ENCODE data around the gene METTL5. TPM values are rescaled to one million over a fixed set of nuclear protein-coding genes. Genes with fewer than 3 reads are reported as not detected.
"Not testable (repeated sequence)": the region's sequence is repeated elsewhere in the genome, so short reads cannot be mapped to it uniquely, and the experiment has no call there.

METTL5 gene
- total RNA-seq, 2 experiments from 2014 or later = 13.2 to 16.0 TPM

DNA sequence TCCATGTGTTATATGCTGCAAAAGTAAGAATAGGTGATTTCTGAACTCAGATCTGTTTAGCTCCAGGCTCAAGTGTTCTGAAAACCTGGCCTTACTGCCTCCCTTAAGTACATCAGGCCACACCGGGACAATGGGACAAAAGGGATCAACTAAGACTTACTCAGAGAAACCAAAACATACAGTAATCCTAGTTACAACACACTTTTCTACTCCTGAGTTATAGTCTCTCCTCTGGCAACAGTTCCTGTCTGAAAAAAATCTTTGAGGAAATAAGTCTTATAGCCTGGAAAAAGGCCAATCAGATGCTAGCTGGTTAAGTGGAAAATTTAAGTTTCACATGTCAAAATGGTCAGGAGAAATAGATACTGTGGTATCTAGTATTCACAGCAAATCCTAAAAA, 5.6 kb downstream of the METTL5 start:
- DNase-seq (no peak), ATAC-seq (ENCODE audit: poor library complexity) (no peak)
- Histone ChIP-seq H3K4me3 (ENCODE audit: low read length) (no peak overlapping the region), H3K9me3 (ENCODE audit: control insufficient read depth in 1 of 2, insufficient read depth in 1 of 2, low read length in 2 of 2) (peaks cover 0 to 4% of the 10 kb centered on the region in 2 experiments), H3K36me3 (ENCODE audit: insufficient read depth, low read length) (peaks cover 56% of the 10 kb centered on the region), H3K27me3 (ENCODE audit: control insufficient read depth in 1 of 2, insufficient read depth in 2 of 2, low read length in 2 of 2) (no peaks in the 10 kb centered on the region), H3K4me1 (ENCODE audit: insufficient read depth, low read length) (peaks cover 20% of the 10 kb centered on the region), H3K27ac (ENCODE audit: low read depth in 1 of 2, low read length in 2 of 2) (no peak overlapping the region)
- CTCF ChIA-PET = no interaction called here
- H3K27ac Mint-ChIP-seq = peak overlapping the region; percentile 10
- no peaks in the 10 kb centered on the region for H3K9me3 Mint-ChIP-seq
- TF ChIP-seq, protein P1, sequence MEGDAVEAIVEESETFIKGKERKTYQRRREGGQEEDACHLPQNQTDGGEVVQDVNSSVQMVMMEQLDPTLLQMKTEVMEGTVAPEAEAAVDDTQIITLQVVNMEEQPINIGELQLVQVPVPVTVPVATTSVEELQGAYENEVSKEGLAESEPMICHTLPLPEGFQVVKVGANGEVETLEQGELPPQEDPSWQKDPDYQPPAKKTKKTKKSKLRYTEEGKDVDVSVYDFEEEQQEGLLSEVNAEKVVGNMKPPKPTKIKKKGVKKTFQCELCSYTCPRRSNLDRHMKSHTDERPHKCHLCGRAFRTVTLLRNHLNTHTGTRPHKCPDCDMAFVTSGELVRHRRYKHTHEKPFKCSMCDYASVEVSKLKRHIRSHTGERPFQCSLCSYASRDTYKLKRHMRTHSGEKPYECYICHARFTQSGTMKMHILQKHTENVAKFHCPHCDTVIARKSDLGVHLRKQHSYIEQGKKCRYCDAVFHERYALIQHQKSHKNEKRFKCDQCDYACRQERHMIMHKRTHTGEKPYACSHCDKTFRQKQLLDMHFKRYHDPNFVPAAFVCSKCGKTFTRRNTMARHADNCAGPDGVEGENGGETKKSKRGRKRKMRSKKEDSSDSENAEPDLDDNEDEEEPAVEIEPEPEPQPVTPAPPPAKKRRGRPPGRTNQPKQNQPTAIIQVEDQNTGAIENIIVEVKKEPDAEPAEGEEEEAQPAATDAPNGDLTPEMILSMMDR (IDR thresholded peaks at IDR 0.05) = no peak
- peaks cover 45% of the 10 kb centered on the region for H3K4me1 Mint-ChIP-seq (ENCODE audit: low read depth)
- POLR2A ChIA-PET = interaction anchor here (1.2 to 1.5 kb wide), 2 partner anchors 9 to 234 kb away, joined by 3 read pairs; partner anchors contain the start of gene PPIG
- H3K4me3 Mint-ChIP-seq = no peak overlapping the region
- H3K36me3 Mint-ChIP-seq (ENCODE audit: low read depth) = peaks cover 88% of the 10 kb centered on the region
- intact Hi-C loops (cut with DNase I, micrococcal nuclease) = loop anchor here in 1 of 2 experiments (2.0 kb wide), 1 partner anchor 16 kb away; no protein-coding TSS in a partner anchor
- H3K27me3 Mint-ChIP-seq = no peaks in the 10 kb centered on the region

DNA sequence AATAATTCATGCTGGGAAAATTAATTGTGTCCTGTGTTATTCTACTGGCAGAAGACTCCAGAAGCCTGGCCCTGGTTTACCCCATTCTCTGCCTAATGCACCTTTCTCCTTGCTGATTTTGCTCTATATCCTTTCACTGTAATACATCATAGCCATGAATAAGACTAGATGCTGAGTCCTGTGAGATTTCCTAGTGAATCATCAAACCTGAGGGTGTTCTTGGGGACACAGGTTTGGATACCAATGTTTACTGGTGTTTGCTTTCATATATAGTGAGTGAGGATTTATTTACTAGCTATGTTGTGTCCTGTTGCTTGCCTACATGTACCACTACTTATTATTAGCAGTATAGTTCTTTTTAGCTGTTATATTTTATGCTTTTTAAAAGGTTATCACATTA, 6.5 kb downstream of the METTL5 start:
- ChIA-PET CTCF (no interaction called here), POLR2A (interaction anchor here (0.8 to 1.2 kb wide), 3 partner anchors 9 to 19 kb away, joined by 3 read pairs; partner anchors contain the start of genes SSB and UBR3)
- peaks cover 12% of the 10 kb centered on the region for H3K4me1 ChIP-seq (ENCODE audit: insufficient read depth, low read length)
- H3K27me3 Mint-ChIP-seq = no peaks in the 10 kb centered on the region
- no peak overlapping the region for H3K4me3 Mint-ChIP-seq
- no peak overlapping the region for H3K27ac ChIP-seq (ENCODE audit: low read depth in 1 of 2, low read length in 2 of 2)
- TF ChIP-seq, protein P1 (IDR thresholded peaks at IDR 0.05) = no peak
- H3K27me3 ChIP-seq (ENCODE audit: control insufficient read depth in 1 of 2, insufficient read depth in 2 of 2, low read length in 2 of 2) = no peaks in the 10 kb centered on the region
- H3K27ac Mint-ChIP-seq = peak overlapping the region; percentile 37
- H3K4me3 ChIP-seq (ENCODE audit: low read length) = no peak overlapping the region
- no peaks in the 10 kb centered on the region for H3K9me3 Mint-ChIP-seq
- ATAC-seq (ENCODE audit: poor library complexity) = no peak
- peaks cover 59% of the 10 kb centered on the region for H3K36me3 ChIP-seq (ENCODE audit: insufficient read depth, low read length)
- intact Hi-C loops (cut with DNase I, micrococcal nuclease) = loop anchor here in 1 of 2 experiments (2.0 kb wide), 1 partner anchor 15 kb away; no protein-coding TSS in a partner anchor
- H3K36me3 Mint-ChIP-seq (ENCODE audit: low read depth) = peaks cover 92% of the 10 kb centered on the region
- DNase-seq = no peak
- H3K9me3 ChIP-seq (ENCODE audit: control insufficient read depth in 1 of 2, insufficient read depth in 1 of 2, low read length in 2 of 2) = peaks cover 0 to 4% of the 10 kb centered on the region in 2 experiments
- H3K4me1 Mint-ChIP-seq (ENCODE audit: low read depth) = peaks cover 37% of the 10 kb centered on the region

DNA sequence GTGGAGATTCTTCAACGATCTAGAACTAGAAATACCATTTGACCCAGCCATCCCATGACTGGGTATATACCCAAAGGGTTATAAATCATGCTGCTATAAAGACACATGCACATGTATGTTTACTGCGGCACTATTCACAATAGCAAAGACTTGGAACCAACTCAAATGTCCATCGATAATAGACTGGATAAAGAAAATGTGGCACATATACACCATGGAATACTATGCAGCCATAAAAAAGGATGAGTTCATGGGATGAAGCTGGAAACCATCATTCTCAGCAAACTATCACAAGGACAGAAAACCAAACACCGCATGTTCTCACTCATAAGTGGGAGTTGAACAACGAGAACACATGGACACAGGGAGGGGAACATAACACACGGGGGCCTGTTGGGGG, 7.3 kb downstream of the METTL5 start:
- intact Hi-C loops (cut with DNase I, micrococcal nuclease); ATAC-seq (ENCODE audit: poor library complexity): not testable (repeated sequence)
- H3K4me1 Mint-ChIP-seq (ENCODE audit: low read depth) = peaks cover 28% of the 10 kb centered on the region

DNA sequence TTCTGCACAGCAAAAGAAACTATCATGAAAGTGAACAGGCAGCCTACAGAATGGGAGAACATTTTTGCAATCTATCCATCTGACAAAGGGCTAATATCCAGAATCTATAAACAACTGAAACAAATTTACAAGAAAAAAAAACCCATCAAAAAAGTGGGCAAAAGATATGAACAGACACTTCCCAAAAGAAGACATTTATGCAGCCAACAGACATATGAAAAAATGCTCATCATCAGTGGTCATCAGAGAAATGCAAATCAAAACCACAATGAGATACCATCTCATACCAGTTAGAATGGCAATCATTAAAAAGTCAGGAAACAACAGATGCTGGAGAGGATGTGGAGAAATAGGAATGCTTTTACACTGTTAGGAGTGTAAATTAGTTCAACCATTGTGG, 7.7 kb downstream of the METTL5 start:
- H3K4me3 Mint-ChIP-seq; H3K9me3 ChIP-seq (ENCODE audit: control insufficient read depth in 1 of 2, insufficient read depth in 1 of 2, low read length in 2 of 2); POLR2A ChIA-PET; H3K27me3 Mint-ChIP-seq; CTCF ChIA-PET; H3K4me3 ChIP-seq (ENCODE audit: low read length); H3K27me3 ChIP-seq (ENCODE audit: control insufficient read depth in 1 of 2, insufficient read depth in 2 of 2, low read length in 2 of 2); H3K9me3 Mint-ChIP-seq; H3K4me1 ChIP-seq (ENCODE audit: insufficient read depth, low read length); DNase-seq; intact Hi-C loops (cut with DNase I, micrococcal nuclease); ATAC-seq (ENCODE audit: poor library complexity); H3K27ac ChIP-seq (ENCODE audit: low read depth in 1 of 2, low read length in 2 of 2): not testable (repeated sequence)
- H3K36me3 ChIP-seq (ENCODE audit: insufficient read depth, low read length) = peaks cover 68% of the 10 kb centered on the region
- Mint-ChIP-seq H3K27ac (peak overlapping the region; percentile 33), H3K4me1 (ENCODE audit: low read depth) (peaks cover 24% of the 10 kb centered on the region), H3K36me3 (ENCODE audit: low read depth) (peaks cover 92% of the 10 kb centered on the region)

More for the DNA sequence above, 7.3 kb downstream of the METTL5 start:
- peaks cover 92% of the 10 kb centered on the region for H3K36me3 Mint-ChIP-seq (ENCODE audit: low read depth)
- H3K27me3 Mint-ChIP-seq; H3K4me3 Mint-ChIP-seq; H3K27ac ChIP-seq (ENCODE audit: low read depth in 1 of 2, low read length in 2 of 2); H3K4me1 ChIP-seq (ENCODE audit: insufficient read depth, low read length); H3K27me3 ChIP-seq (ENCODE audit: control insufficient read depth in 1 of 2, insufficient read depth in 2 of 2, low read length in 2 of 2); H3K9me3 ChIP-seq (ENCODE audit: control insufficient read depth in 1 of 2, insufficient read depth in 1 of 2, low read length in 2 of 2); H3K27ac Mint-ChIP-seq; H3K4me3 ChIP-seq (ENCODE audit: low read length); H3K9me3 Mint-ChIP-seq; DNase-seq; CTCF ChIA-PET: not testable (repeated sequence)
- peaks cover 64% of the 10 kb centered on the region for H3K36me3 ChIP-seq (ENCODE audit: insufficient read depth, low read length)
- POLR2A ChIA-PET = interaction anchor here (1.1 kb wide), 1 partner anchor 10 kb away, joined by 3 read pairs; the partner anchor contains the start of gene UBR3

All from CD4-positive, alpha-beta T cell (primary cell).